KMS-11 (cell line): ENCODE measurements around the gene NMRAL1.

ENCODE experiments used
- H2AFZ ChIP-seq: fragments of 200-600 bp; sonication (generic); 2 replicates; pipeline ENCODE4 v1.6.1; 2016; ENCODE audit warnings: antibody characterized with exemption, mixed run types, low read depth
- H3K27ac ChIP-seq: fragments of 200-600 bp; sonication (generic); 2 replicates; pipeline ENCODE4 v1.6.1; 2016; ENCODE audit warnings: mild to moderate bottlenecking, mixed run types
- H3K27me3 ChIP-seq: fragments of 200-600 bp; sonication (generic); 2 replicates; pipeline ENCODE4 v1.6.1; 2017; ENCODE audit warnings: mild to moderate bottlenecking, low read depth, mixed run types, moderate library complexity; ENCODE audit not compliant: insufficient read depth
- H3K36me3 ChIP-seq: fragments of 200-600 bp; sonication (generic); 2 replicates; pipeline ENCODE4 v1.6.1; 2017; ENCODE audit warnings: mild to moderate bottlenecking, mixed run types; ENCODE audit not compliant: insufficient read depth
- H3K4me1 ChIP-seq: fragments of 200-600 bp; sonication (generic); 2 replicates; pipeline ENCODE4 v1.6.1; 2016; ENCODE audit warnings: mild to moderate bottlenecking, low read depth, mixed run types; ENCODE audit not compliant: poor library complexity, severe bottlenecking
- H3K4me2 ChIP-seq: fragments of 200-600 bp; sonication (generic); 2 replicates; pipeline ENCODE4 v1.7.0; 2016; ENCODE audit warnings: mild to moderate bottlenecking, mixed run types
- H3K4me3 ChIP-seq: fragments of 200-600 bp; sonication (generic); IDR thresholded peaks from 2 replicates; pipeline ENCODE4 v1.6.1; 2017; ENCODE audit warnings: low read depth, low read length, mixed read lengths; ENCODE audit not compliant: insufficient read depth
- H3K79me2 ChIP-seq: fragments of 200-600 bp; sonication (generic); 2 replicates; pipeline ENCODE4 v1.6.1; 2016; ENCODE audit warnings: low read depth, mixed run types; ENCODE audit not compliant: insufficient read depth
- H3K9ac ChIP-seq: fragments of 200-600 bp; sonication (generic); 2 replicates; pipeline ENCODE4 v1.6.1; 2016; ENCODE audit warnings: mild to moderate bottlenecking, mixed run types
- H4K20me1 ChIP-seq: fragments of 200-600 bp; sonication (generic); 2 replicates; pipeline ENCODE4 v1.6.1; 2016; ENCODE audit warnings: mild to moderate bottlenecking, mixed run types; ENCODE audit not compliant: insufficient read depth
- TF ChIP-seq, protein P1 (sequence below): fragments of 200-600 bp; sonication (generic); conservative IDR thresholded peaks from 2 replicates; pipeline ENCODE4 v1.6.1; 2017; ENCODE audit warnings: low read depth, mild to moderate bottlenecking, antibody characterized with exemption, low read length, moderate library complexity, mixed read lengths

The NMRAL1 gene

DNA sequence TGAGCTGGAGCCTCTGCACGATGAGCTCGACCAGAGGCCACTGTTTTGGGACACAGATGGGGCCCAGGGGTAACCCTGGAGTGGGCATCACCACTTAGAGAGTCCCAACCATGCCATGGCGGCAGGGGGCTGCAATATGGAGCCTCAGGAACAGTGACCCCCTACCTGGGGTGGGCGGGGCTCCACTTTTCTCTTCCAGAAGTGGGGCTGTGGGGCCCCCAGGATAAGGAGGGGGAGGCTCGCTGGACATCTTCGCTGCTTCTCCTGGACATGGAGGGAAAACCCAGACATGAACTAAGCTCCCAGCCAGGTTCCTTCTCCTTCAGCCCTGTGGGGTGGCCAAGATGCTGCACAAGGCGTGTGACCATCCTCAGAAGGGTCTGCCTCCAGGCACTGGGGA lies 39.5 kb upstream of the NMRAL1 start:
- Histone ChIP-seq H3K4me1 (peaks cover 46% of the 10 kb centered on the region), H3K4me3 (no peak overlapping the region), H3K4me2 (no peak overlapping the region), H3K27me3 (no peaks in the 10 kb centered on the region), H2AFZ (no peak overlapping the region), H3K9ac (no peak overlapping the region), H4K20me1 (no peaks in the 10 kb centered on the region), H3K36me3 (no peaks in the 10 kb centered on the region), H3K79me2 (peaks cover 30% of the 10 kb centered on the region; the same call in 1 of the 2 replicates), H3K27ac (no peak overlapping the region; the same call in 1 of the 2 replicates)
- TF ChIP-seq, protein P1, sequence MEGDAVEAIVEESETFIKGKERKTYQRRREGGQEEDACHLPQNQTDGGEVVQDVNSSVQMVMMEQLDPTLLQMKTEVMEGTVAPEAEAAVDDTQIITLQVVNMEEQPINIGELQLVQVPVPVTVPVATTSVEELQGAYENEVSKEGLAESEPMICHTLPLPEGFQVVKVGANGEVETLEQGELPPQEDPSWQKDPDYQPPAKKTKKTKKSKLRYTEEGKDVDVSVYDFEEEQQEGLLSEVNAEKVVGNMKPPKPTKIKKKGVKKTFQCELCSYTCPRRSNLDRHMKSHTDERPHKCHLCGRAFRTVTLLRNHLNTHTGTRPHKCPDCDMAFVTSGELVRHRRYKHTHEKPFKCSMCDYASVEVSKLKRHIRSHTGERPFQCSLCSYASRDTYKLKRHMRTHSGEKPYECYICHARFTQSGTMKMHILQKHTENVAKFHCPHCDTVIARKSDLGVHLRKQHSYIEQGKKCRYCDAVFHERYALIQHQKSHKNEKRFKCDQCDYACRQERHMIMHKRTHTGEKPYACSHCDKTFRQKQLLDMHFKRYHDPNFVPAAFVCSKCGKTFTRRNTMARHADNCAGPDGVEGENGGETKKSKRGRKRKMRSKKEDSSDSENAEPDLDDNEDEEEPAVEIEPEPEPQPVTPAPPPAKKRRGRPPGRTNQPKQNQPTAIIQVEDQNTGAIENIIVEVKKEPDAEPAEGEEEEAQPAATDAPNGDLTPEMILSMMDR = no peak

DNA sequence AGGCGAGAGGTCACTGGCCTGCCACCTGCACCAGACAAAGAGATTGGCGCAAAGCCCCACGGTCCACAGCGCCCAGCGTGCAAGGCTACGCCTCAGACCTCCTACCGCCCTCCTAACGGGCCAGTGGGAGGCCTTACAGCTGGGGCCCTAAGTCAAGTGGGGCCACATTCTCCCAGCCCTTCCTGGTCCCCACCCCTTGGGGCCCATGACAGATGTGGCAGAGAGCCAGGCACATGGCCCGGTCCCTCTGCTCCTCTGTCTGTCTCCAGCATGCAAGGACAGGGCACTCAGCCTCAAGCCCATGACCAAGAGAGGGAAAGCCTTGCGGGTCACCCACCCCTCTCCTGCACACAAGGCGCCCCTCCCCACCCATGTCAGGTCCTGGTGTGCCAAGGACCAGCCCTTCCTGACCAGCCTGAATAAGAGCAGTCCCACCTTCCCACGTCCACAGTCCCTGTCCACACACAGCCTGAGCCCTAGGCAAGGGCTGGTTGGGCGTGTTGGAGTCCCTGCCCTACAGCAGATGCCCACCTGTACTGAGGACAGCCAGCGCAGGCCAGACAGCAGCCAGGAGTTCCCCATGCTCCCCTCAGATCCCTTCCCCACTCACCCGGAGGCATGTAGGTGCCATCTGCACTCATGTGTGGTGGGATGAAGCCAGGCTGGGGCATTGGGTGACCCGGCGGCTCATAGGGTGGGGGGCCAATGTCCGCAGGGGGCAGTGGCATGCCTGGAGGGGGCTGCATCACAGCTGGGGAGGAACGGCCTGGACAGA lies 38.8 kb upstream of the NMRAL1 start:
- H3K27me3 ChIP-seq = no peaks in the 10 kb centered on the region
- no peak overlapping the region for H2AFZ ChIP-seq
- no peak overlapping the region for H3K4me2 ChIP-seq
- H3K9ac ChIP-seq = no peak overlapping the region
- TF ChIP-seq, protein P1 = no peak
- H3K4me1 ChIP-seq = peaks cover 41% of the 10 kb centered on the region
- H3K36me3 ChIP-seq = no peaks in the 10 kb centered on the region
- no peaks in the 10 kb centered on the region for H4K20me1 ChIP-seq
- H3K4me3 ChIP-seq = no peak overlapping the region
- H3K79me2 ChIP-seq = peaks cover 25% of the 10 kb centered on the region; the same call in 1 of the 2 replicates
- H3K27ac ChIP-seq = no peak overlapping the region

DNA sequence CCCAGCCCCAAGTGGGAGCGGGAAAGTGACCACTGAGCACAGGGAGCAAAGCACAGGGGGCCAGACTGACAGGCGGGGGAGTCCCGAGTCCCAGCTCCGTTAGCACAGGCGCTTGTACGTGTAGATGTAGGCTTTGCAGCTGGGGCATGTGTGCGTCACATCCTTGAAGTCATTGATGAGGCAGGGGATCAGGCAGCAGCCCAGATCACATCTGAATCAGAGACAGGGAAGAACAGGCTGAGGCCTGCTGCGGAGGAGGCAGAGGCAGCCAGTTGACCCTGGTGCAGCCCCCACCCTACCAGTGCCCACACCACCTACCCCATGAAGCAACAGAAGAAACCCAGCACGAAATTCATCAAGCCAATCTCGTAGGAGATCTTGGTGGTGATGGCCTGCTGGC lies 38.0 kb upstream of the NMRAL1 start:
- H3K27me3 ChIP-seq = no peaks in the 10 kb centered on the region
- no peaks in the 10 kb centered on the region for H4K20me1 ChIP-seq
- TF ChIP-seq, protein P1 = no peak
- no peak overlapping the region for H3K4me2 ChIP-seq
- peaks cover 33% of the 10 kb centered on the region for H3K4me1 ChIP-seq
- no peak overlapping the region for H3K4me3 ChIP-seq
- no peaks in the 10 kb centered on the region for H3K36me3 ChIP-seq
- H3K79me2 ChIP-seq = peaks cover 18% of the 10 kb centered on the region; the same call in 1 of the 2 replicates
- H3K27ac ChIP-seq = no peak overlapping the region
- no peak overlapping the region for H3K9ac ChIP-seq
- no peak overlapping the region for H2AFZ ChIP-seq

DNA sequence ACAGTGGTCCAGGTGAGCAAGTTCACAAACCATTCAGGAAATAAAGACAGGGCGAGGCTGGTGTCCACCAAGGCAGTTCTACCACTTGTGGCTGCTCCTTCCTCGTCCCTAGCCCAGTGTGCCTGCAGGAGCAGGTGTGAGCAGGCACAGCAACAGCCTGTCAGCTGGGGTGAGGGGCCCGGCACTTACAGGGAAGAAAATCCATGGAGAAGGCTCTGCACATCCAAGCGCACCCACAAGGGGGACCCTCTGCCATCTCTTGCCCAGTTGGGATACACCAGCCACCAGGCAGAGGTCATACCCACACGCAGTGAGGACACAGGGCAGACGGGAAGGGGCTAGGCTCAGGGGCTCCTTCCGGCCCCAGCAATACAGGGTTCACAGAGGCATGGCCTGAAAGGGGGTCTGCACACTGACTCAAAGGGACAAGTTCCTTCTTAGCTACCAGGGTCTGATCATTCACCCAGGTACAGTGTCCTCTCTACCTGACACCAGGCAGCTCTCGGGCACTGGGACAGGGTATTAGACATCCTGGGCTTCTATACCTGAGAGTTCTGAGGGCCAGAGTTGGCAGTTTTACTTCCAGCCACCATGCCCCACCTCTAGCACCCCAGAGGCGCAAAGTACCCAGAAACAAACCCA lies 37.1 kb upstream of the NMRAL1 start:
- TF ChIP-seq, protein P1 = peak; percentile 59
- Histone ChIP-seq H2AFZ (no peak overlapping the region), H3K27ac (no peak overlapping the region), H3K36me3 (no peaks in the 10 kb centered on the region), H3K79me2 (peaks cover 10% of the 10 kb centered on the region; the same call in 1 of the 2 replicates), H4K20me1 (no peaks in the 10 kb centered on the region), H3K9ac (no peak overlapping the region), H3K4me2 (no peak overlapping the region), H3K4me1 (peaks cover 24% of the 10 kb centered on the region), H3K27me3 (no peaks in the 10 kb centered on the region), H3K4me3 (no peak overlapping the region)
